Activated naive CD4-positive, alpha-beta T cell treated with anti-CD3 and anti-CD28 coated beads for 36 hours (primary cell): ENCODE measurements around the gene POMT1. TPM values are rescaled to one million over a fixed set of nuclear protein-coding genes. Genes with fewer than 3 reads are reported as not detected.
"Not testable (repeated sequence)": the region's sequence is repeated elsewhere in the genome, so short reads cannot be mapped to it uniquely, and the experiment has no call there.

Source experiments
- CTCF ChIA-PET: fragments of 350-600 bp; sonication (Branson Sonifier 250); formaldehyde crosslinking; loops from one replicate; lab custom pipeline; 2021; ENCODE audit warnings: antibody characterized with exemption; lab: Charles Lee
- DNase-seq: peaks from one replicate; pipeline ENCODE4 v3.0.0-alpha.2; 2020
- H3K27ac Mint-ChIP-seq: one replicate; pipeline ENCODE4 v1.8.0; 2021; ENCODE audit warnings: mild to moderate bottlenecking, mixed read lengths
- H3K27me3 Mint-ChIP-seq: one replicate; pipeline ENCODE4 v1.8.0; 2021; ENCODE audit warnings: low read depth, mixed read lengths
- H3K36me3 Mint-ChIP-seq: one replicate; pipeline ENCODE4 v1.8.0; 2021; ENCODE audit warnings: low read depth, mixed read lengths
- H3K4me1 Mint-ChIP-seq: one replicate; pipeline ENCODE4 v1.8.0; 2021; ENCODE audit warnings: low read depth, mixed read lengths
- H3K4me3 Mint-ChIP-seq: one replicate; pipeline ENCODE4 v1.8.0; 2021; ENCODE audit warnings: mild to moderate bottlenecking, moderate library complexity, mixed read lengths
- H3K9me3 Mint-ChIP-seq: one replicate; pipeline ENCODE4 v1.8.0; 2021; ENCODE audit warnings: mixed read lengths
- intact Hi-C: fragments of 100-400 bp; cut with micrococcal nuclease; formaldehyde crosslinking; loops from one replicate; pipeline ENCODE4 v1.15.1; 2023
- total RNA-seq, 2 experiments: library from RNA; stranded (reverse); gene quantifications; one replicate each; pipeline ENCODE4 v1.2.3, GENCODE V29; 2021

The POMT1 gene
- total RNA-seq, 2 experiments from 2014 or later: 28.7 to 33.8 TPM

DNA sequence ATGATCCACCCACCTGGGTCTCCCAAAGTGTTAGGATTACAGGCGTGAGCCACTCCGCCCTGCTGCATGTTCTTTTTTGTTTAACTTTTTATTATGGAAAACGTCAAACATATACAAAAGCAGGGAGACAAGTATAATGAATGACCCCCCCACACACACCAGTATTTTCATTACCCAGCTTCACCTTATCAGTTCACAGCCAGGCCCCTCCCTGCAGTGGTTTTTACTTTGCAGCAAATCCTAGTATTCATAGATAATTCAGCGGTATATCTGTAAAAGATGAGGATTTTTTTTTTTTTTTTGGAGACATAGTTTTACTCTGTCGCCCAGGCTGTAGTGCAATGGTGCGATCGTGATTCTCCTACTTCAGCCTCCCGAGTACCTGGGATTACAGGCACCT lies 2.3 kb downstream of the POMT1 start:
- Mint-ChIP-seq H3K36me3 (peaks cover 11% of the 10 kb centered on the region), H3K4me3 (no peak overlapping the region), H3K27me3 (no peaks in the 10 kb centered on the region), H3K4me1 (peaks cover 39% of the 10 kb centered on the region), H3K27ac (no peak overlapping the region), H3K9me3 (no peaks in the 10 kb centered on the region)
- DNase-seq: no peak
- intact Hi-C loops: no loop called here
- CTCF ChIA-PET: interaction anchor here (0.6 kb wide), 1 partner anchor 76 kb away, joined by 4 read pairs; no protein-coding TSS in a partner anchor

DNA sequence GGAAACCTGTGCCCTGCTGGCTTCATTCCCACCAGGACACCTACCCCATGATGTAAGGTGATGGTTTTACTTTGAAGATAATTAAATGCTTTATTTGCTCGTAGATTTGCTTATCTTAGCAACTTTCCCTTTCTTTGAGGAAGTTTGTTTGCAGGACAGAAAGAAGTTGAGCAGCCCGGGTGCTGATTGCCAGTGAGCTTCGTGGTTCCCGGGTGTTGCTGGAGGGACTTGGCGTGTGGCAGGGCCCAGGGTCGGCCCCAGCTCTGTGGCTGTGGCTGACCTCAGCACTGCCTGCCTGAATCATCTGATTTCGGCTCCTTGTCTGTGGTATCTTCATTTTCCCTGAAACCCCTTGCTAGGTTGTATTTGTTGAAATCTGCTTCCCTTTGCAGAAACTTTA lies 8.7 kb downstream of the POMT1 start:
- intact Hi-C loops: no loop called here
- H3K27ac Mint-ChIP-seq: no peak overlapping the region
- DNase-seq: no peak
- H3K4me3 Mint-ChIP-seq: no peak overlapping the region
- H3K27me3 Mint-ChIP-seq: no peaks in the 10 kb centered on the region
- H3K4me1 Mint-ChIP-seq: no peaks in the 10 kb centered on the region
- peaks cover 18% of the 10 kb centered on the region for H3K36me3 Mint-ChIP-seq
- CTCF ChIA-PET: no interaction called here
- H3K9me3 Mint-ChIP-seq: no peaks in the 10 kb centered on the region

DNA sequence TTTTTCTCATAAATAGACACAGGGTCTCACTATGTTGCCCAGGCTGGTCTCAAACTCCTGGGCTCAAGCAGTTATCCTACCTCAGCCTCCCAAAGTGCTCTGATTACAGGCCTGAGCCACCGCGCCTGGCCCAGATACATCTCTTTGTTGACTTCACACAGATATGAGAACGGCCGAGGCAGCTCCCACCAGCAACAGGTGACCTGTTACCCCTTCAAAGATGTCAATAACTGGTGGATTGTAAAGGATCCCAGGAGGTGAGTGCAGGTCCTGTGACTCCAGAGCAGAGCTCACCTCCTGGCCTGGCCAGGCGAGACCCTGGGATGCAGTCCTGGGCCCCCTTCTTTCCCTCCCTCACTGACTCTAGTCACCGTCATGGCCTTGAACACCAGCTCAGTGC lies 9.2 kb downstream of the POMT1 start:
- H3K36me3 Mint-ChIP-seq: peaks cover 18% of the 10 kb centered on the region
- CTCF ChIA-PET: interaction anchor here (0.5 kb wide), 1 partner anchor 32 kb away, joined by 3 read pairs; no protein-coding TSS in a partner anchor
- H3K4me3 Mint-ChIP-seq: no peak overlapping the region
- no peaks in the 10 kb centered on the region for H3K4me1 Mint-ChIP-seq
- H3K9me3 Mint-ChIP-seq: no peaks in the 10 kb centered on the region
- intact Hi-C loops: no loop called here
- no peaks in the 10 kb centered on the region for H3K27me3 Mint-ChIP-seq
- no peak for DNase-seq
- no peak overlapping the region for H3K27ac Mint-ChIP-seq

DNA sequence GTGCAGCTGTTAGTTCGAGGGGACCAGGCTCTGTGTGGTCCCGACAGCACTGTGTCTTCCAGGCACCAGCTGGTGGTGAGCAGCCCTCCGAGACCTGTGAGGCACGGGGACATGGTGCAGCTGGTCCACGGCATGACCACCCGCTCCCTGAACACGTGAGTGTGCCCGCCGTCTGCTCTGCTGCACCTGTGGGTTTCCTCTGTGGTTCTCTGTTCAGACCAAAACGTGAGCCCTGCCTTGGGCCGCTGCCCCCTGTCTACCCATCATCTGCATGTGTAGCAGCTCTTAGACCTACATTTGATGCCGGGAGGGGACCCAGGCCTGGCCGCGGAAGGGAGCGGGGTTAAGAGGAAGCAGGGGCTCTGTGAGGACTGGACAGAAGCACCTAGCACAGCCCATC lies 10.5 kb downstream of the POMT1 start:
- no peak overlapping the region for H3K27ac Mint-ChIP-seq
- intact Hi-C loops: no loop called here
- no peaks in the 10 kb centered on the region for H3K27me3 Mint-ChIP-seq
- no peaks in the 10 kb centered on the region for H3K9me3 Mint-ChIP-seq
- H3K4me3 Mint-ChIP-seq: no peak overlapping the region
- peaks cover 18% of the 10 kb centered on the region for H3K36me3 Mint-ChIP-seq
- no peaks in the 10 kb centered on the region for H3K4me1 Mint-ChIP-seq
- CTCF ChIA-PET: interaction anchor here (0.7 kb wide), 1 partner anchor 849 kb away, joined by 3 read pairs; the partner anchor contains the start of gene PRDM12
- no peak for DNase-seq

DNA sequence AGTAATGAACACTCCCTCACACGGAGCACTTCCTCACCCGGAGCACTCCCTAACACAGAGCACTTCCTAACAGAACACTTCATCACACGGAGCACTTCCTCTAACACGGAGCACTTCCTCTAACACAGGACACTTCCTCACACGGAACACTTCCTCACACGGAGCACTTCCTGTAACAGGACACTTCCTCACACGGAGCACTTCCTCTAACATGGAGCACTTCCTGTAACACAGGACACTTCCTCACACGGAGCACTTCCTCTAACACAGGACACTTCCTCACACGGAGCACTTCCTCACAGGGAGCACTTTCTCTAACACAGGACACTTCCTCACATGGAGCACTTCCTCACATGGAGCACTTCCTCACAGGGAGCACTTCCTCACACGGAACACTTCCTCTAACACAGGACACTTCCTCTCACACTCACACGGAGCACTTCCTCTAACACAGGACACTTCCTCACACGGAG lies 12.9 kb downstream of the POMT1 start:
- H3K27me3 Mint-ChIP-seq, intact Hi-C loops, H3K4me1 Mint-ChIP-seq, H3K4me3 Mint-ChIP-seq, H3K27ac Mint-ChIP-seq, DNase-seq, H3K9me3 Mint-ChIP-seq, CTCF ChIA-PET: not testable (repeated sequence)
- H3K36me3 Mint-ChIP-seq: peaks cover 12% of the 10 kb centered on the region

DNA sequence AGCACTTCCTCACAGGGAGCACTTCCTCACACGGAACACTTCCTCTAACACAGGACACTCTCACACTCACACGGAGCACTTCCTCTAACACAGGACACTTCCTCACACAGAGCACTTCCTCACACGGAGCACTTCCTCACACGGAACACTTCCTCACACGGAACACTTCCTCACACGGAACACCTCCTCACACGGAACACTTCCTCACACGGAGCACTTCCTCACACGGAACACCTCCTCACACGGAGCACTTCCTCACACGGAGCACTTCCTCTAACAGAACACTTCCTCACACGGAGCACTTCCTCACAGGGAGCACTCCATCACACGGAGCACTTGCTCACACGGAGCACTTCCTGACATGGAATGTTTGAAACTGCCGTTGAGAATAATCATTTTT lies 13.4 kb downstream of the POMT1 start:
- Mint-ChIP-seq H3K27ac (no peak overlapping the region), H3K4me3 (no peak overlapping the region), H3K27me3 (no peaks in the 10 kb centered on the region), H3K9me3 (no peaks in the 10 kb centered on the region), H3K36me3 (peaks cover 12% of the 10 kb centered on the region), H3K4me1 (no peaks in the 10 kb centered on the region)
- CTCF ChIA-PET: no interaction called here
- intact Hi-C loops: no loop called here
- DNase-seq: no peak

DNA sequence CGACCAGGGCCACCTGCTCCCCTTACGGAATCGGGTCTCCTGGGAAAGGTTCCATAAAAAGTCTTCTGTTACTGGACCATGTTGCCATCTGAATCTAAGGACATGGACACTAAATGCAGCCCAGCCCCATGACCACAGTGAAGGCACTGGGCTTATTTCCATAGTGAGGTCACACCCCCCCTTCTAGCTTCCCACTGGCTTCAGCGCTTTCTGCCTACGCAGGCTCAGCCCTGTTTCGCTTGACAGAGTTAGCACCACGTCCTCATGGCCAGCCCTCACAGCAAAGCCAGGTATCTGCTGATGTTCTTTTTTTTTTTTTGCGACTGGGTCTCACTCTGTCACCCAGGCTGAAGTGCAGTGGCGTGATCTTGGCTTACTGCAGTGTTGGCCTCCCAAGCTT lies 14.2 kb downstream of the POMT1 start:
- CTCF ChIA-PET: no interaction called here
- intact Hi-C loops: no loop called here
- Mint-ChIP-seq H3K27me3 (no peaks in the 10 kb centered on the region), H3K4me1 (no peaks in the 10 kb centered on the region), H3K4me3 (no peak overlapping the region), H3K27ac (no peak overlapping the region), H3K36me3 (peaks cover 7% of the 10 kb centered on the region), H3K9me3 (no peaks in the 10 kb centered on the region)
- DNase-seq: no peak

DNA sequence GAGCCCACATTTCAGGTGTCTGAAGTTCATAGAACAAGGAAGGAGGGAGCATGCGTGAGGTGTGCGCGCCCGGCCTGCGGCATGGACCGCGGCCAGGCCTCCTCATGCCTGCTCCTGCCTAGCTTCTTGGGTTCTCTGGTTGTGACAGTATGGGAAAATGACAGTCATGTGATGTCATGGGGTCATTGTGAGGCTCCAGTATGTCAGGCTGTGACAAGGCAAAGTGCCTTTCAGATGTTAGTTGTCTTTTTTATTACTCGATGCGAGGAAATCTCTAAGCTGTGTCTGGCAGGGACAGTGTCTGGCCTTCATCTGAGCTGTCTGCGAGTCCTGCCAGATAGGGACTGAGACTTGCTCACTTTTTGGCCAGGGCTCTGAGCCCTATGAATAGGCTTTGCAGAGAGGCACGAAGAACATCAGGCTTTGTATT lies 15.1 kb downstream of the POMT1 start:
- Mint-ChIP-seq H3K36me3 (peaks cover 7% of the 10 kb centered on the region), H3K9me3 (no peaks in the 10 kb centered on the region), H3K4me3 (no peak overlapping the region), H3K27me3 (no peaks in the 10 kb centered on the region), H3K27ac (no peak overlapping the region), H3K4me1 (no peaks in the 10 kb centered on the region)
- no peak for DNase-seq
- CTCF ChIA-PET: no interaction called here
- intact Hi-C loops: no loop called here

DNA sequence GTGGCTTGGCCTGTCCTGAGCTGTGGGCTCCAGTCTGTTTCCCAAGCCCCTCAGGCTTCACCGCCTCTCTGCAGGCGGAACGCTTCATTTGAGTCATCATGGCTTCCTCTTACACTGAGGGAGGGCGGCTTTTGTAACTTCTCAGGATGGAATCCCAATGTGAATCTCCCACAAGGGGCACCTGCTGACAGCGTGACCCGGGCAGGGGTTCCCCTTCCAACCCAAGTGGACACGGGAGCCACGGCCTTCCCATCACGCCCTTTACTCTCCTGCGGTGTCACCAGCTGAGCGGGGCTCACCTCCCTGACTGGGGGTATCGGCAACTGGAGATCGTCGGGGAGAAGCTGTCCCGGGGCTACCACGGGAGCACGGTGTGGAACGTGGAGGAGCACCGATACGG lies 15.8 kb downstream of the POMT1 start:
- H3K4me1 Mint-ChIP-seq: no peaks in the 10 kb centered on the region
- CTCF ChIA-PET: interaction anchor here (0.6 kb wide), 1 partner anchor 42 kb away, joined by 4 read pairs; no protein-coding TSS in a partner anchor
- DNase-seq: no peak
- no peaks in the 10 kb centered on the region for H3K9me3 Mint-ChIP-seq
- no peak overlapping the region for H3K27ac Mint-ChIP-seq
- intact Hi-C loops: no loop called here
- no peaks in the 10 kb centered on the region for H3K27me3 Mint-ChIP-seq
- peaks cover 5% of the 10 kb centered on the region for H3K36me3 Mint-ChIP-seq
- no peak overlapping the region for H3K4me3 Mint-ChIP-seq

DNA sequence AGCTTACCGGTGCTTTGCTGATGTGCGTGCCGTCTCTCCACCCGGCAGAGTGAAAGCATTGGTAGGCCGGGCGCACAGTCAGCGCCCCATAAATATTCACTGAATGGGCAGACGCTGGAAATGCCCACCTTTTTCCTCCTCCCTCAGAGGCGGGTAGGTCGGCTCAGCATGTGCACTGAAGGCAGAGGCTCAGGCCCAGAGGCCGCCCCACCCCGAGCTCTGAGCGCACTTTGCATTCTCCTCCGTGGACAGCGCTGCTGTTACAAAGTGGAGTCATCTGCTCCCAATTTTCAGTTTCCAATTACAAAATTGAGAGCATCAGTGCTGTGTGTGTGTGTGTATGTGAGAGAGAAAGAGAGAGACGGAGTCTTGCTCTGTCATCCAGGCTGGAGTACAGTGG lies 17.8 kb downstream of the POMT1 start:
- CTCF ChIA-PET: no interaction called here
- no peaks in the 10 kb centered on the region for H3K27me3 Mint-ChIP-seq
- H3K4me1 Mint-ChIP-seq: no peaks in the 10 kb centered on the region
- DNase-seq: no peak
- H3K36me3 Mint-ChIP-seq: peaks cover 7% of the 10 kb centered on the region
- no peak overlapping the region for H3K27ac Mint-ChIP-seq
- H3K4me3 Mint-ChIP-seq: no peak overlapping the region
- intact Hi-C loops: no loop called here
- no peaks in the 10 kb centered on the region for H3K9me3 Mint-ChIP-seq

DNA sequence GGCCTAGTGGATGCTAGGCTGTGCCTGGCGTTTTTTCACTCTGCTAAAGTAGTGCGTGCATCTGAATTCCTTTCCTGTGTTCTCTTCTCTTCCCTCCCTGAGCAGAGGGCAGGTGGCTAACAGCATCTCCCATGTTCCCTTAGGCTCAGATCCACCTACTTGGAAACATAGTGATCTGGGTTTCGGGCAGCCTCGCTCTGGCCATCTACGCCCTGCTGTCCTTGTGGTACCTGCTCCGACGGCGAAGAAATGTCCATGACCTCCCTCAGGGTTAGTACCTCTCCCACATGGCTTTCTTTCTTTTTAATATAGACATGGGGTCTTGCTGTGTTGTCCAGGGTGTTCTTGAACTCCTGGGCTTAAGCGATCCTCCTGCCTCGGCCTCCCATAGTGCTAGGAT lies 18.5 kb downstream of the POMT1 start:
- intact Hi-C loops: no loop called here
- no peak for DNase-seq
- Mint-ChIP-seq H3K4me3 (no peak overlapping the region), H3K4me1 (no peaks in the 10 kb centered on the region), H3K9me3 (no peaks in the 10 kb centered on the region), H3K27ac (no peak overlapping the region), H3K36me3 (peaks cover 9% of the 10 kb centered on the region), H3K27me3 (no peaks in the 10 kb centered on the region)
- CTCF ChIA-PET: no interaction called here

DNA sequence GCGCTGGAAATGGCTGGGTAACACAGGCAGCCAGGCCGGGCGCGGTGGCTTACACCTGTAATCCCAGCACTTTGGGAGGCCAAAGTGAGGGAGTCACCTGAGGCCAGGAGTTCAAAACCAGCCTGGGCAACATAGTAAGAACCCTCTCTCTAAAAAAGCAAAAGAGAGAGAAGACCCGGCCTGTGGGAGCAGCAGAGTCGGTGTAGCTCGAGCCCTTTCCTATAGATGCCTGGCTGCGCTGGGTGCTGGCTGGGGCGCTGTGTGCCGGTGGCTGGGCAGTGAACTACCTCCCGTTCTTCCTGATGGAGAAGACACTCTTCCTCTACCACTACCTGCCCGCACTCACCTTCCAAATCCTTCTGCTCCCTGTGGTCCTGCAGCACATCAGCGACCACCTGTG lies 19.1 kb downstream of the POMT1 start:
- H3K27me3 Mint-ChIP-seq: no peaks in the 10 kb centered on the region
- no peaks in the 10 kb centered on the region for H3K4me1 Mint-ChIP-seq
- H3K4me3 Mint-ChIP-seq: no peak overlapping the region
- H3K27ac Mint-ChIP-seq: no peak overlapping the region
- CTCF ChIA-PET: no interaction called here
- no peak for DNase-seq
- peaks cover 12% of the 10 kb centered on the region for H3K36me3 Mint-ChIP-seq
- H3K9me3 Mint-ChIP-seq: no peaks in the 10 kb centered on the region
- intact Hi-C loops: no loop called here

DNA sequence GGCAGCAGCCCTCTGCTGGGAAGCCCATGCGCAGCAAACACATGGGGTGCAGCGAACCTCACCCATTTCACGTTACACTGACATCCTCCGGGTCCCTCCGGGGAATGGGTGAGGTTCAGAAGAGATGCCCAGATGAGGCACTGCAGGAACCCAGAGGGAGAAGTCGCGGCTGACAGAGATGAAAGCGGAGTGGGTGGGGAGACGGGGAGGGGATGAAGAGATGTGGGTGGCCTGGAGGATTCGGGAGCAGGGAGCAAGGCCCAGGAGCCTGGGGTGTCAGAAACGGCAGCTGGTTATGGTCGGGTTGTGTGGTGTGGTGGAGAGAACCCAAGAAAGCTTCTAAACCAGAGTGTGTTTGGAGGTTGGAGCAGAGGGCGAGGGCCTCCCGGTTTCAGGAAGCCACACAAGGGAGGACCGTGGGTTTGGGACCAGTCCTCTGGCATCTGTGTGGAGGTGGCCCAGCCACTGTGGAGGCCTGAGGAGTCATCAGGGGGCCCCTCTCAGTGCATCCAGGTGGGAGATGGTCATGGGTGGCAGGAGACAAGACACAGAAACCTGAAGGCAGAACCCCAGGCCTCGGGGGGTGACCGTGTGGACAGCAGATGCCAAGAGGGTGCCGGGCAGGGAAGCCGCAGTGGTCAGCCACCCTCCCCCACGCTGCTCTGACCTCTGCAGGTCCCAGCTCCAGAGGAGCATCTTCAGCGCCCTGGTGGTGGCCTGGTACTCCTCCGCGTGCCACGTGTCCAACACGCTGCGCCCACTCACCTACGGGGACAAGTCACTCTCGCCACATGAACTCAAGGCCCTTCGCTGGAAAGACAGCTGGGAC lies 19.8 kb downstream of the POMT1 start:
- Mint-ChIP-seq H3K4me1 (no peaks in the 10 kb centered on the region), H3K9me3 (no peaks in the 10 kb centered on the region), H3K4me3 (no peak overlapping the region), H3K27me3 (no peaks in the 10 kb centered on the region), H3K27ac (no peak overlapping the region), H3K36me3 (peaks cover 12% of the 10 kb centered on the region)
- CTCF ChIA-PET: no interaction called here
- intact Hi-C loops: no loop called here
- no peak for DNase-seq
